Caki2 (cell line): ENCODE data around the gene STH. TPM values are rescaled to one million over a fixed set of nuclear protein-coding genes. Genes with fewer than 3 reads are reported as not detected.

Experiments used
- DNase-seq: peaks from one replicate; pipeline ENCODE4 v3.0.0-alpha.2; 2015; ENCODE audit warnings: low read depth
- in situ Hi-C: cut with HindIII; loops from 2 replicates; pipeline ENCODE4 v1.10.0; 2016; ENCODE audit warnings: low sequenced_read_pairs, low pct_unique_long_range_greater_than_20kb, mixed read lengths
- total RNA-seq: library from RNA; depleted of rRNA; stranded (reverse); fragments of >200 nt; shearing (Covaris generic); gene quantifications from 2 replicates; pipeline ENCODE4 v1.2.3, GENCODE V29; 2014; ENCODE audit warnings: low replicate concordance

STH gene
- total RNA-seq, 1 experiment from 2014 or later = 1.0 TPM

GRCh38 chr17:46031440-46031839, 32.4 kb downstream of the STH start:
- in situ Hi-C loops = no loop called here
- DNase-seq = no peak

DNA sequence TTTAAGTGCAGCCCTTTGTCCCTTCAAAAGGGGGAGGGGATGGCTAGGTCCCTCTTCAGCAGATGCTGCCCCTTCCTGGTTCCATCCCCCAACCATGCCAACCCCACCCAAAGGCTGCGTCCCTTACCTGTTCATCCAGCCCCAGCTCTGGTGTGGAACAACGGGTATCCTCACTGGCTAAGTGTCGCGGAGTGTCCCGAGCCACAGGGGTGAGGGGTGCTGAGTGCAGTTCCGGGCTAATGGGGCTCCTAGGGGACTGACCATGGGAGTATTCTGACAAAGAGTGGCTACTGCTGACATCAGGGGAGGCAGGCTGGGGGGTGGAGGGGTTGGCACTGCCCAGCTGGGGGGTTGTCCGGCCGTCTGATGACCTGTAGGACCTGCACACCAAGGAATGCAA, 32.9 kb downstream of the STH start:
- in situ Hi-C loops = no loop called here
- no peak for DNase-seq

GRCh38 chr17:46032909-46033308, 33.9 kb downstream of the STH start:
- no peak for DNase-seq
- in situ Hi-C loops = no loop called here

- in situ Hi-C loops = no loop called here
- DNase-seq = no peak
Observed at GRCh38 chr17:46033392-46033791, 34.3 kb downstream of the STH start.

DNA sequence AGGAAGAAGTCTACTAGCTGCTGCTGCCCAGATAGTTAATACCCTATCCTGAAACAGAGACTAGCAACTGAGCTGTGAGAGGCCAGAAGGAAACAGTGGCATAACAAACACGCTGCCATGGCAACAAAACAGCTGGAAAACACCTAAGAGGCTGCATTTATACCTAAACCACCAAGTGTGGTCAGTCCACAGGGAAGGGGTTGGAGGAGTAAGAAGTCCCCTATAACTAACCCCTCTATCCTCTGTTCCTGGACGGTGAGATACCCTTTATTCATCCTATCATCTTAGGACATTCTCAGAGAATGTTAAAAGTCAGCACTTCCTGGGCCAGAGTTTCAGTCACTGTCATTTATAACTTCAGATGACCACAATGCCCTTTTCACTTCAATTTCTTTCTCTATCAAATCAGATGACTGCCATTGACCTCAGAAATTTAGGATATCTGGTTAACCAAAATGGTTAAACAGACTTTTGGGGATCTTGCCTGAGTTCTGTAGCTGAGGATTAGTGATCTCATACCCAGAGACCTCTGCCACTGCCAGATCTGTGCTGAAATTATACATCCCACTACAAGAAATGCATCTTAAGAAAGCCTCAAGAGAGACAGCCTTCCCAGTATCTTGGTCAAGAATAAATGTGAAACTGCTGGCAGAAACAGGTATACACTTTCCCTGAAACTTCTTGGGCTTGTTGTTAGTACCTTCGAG, 36.2 kb downstream of the STH start:
- in situ Hi-C loops = no loop called here
- DNase-seq = peak; percentile 28

GRCh38 chr17:46036491-46036890, 37.4 kb downstream of the STH start:
- in situ Hi-C loops = no loop called here

DNA sequence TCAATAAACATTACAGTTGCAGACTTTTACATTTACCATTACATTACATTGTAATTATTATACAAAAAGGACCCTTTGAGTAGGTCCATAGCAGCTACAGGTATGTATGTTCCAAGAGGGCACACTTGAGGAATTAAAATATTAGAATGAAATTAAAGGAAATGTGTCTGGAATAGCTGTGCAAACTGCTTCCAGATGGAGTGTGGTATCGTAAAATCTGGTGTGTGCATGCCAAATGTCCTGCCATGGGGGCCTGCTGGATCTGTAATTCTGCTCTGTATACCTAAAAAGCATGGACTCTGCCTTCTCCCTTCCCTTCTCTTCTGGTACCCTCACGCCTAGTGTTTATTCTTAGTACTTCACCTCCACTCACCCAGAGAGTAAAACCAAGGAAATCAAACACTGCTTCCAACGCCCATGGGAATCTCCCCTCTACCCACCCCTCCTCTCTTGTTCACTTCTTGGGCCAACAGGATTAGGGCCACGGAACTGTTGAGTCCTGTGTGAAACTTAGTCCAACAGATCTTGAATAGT, 38.7 kb downstream of the STH start:
- in situ Hi-C loops = no loop called here
- DNase-seq = no peak

More at GRCh38 chr17:46036491-46036890, 37.4 kb downstream of the STH start:
- no peak for DNase-seq

- in situ Hi-C loops = no loop called here
Observed at GRCh38 chr17:46038414-46038813, 39.4 kb downstream of the STH start.

GRCh38 chr17:46038937-46039336, 39.9 kb downstream of the STH start:
- in situ Hi-C loops = no loop called here

More at GRCh38 chr17:46038414-46038813, 39.4 kb downstream of the STH start:
- DNase-seq = no peak

GRCh38 chr17:46039592-46040186, 40.6 kb downstream of the STH start:
- in situ Hi-C loops = no loop called here
- DNase-seq = no peak

More at GRCh38 chr17:46038937-46039336, 39.9 kb downstream of the STH start:
- no peak for DNase-seq

- DNase-seq = no peak
- in situ Hi-C loops = no loop called here
Observed at GRCh38 chr17:46042246-46042645, 43.2 kb downstream of the STH start.

- in situ Hi-C loops = no loop called here
- DNase-seq = no peak
Observed at GRCh38 chr17:46042925-46043324, 43.9 kb downstream of the STH start.

DNA sequence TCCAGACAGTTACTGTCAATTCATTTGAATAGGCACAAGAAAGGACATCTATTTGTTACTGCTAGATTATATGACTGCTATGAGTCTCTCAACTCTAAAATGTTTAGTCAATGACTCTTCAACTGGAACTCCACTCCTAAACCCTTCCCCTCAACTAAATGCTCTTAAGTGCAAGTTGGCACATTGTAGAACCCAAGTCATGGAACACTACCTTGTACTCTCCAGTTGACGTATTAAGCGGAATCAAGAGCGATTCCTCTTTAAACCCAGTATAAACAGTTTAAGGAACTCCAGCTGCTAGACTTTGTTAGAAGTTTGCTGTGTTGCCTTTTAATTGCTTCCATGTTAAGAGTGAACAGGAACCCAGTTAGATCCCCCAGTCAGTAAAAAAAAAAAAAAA, 44.6 kb downstream of the STH start:
- in situ Hi-C loops = no loop called here

GRCh38 chr17:46044286-46044928, 45.4 kb downstream of the STH start:
- in situ Hi-C loops = no loop called here
- DNase-seq = peak; percentile 85

More for the DNA sequence above, 44.6 kb downstream of the STH start:
- DNase-seq = no peak

DNA sequence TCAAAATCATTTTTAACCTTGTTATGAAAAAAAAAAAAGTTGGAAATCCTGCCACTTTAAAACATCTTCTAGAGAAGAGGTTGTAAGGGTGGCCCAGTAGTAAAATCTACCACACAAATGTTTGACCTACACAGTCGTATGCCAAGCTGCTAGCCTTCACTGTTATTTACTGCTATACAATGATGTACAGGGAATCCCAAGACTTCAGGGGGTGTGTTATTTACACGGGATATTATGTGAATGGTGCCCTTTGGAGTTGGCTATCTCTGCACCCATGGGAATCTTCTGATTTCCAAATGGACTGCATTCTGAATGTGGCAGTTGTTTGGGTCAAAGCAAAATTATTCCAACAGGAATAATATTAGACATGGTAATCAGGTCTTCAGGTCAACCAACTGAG, 45.9 kb downstream of the STH start:
- DNase-seq = no peak
- in situ Hi-C loops = no loop called here

DNA sequence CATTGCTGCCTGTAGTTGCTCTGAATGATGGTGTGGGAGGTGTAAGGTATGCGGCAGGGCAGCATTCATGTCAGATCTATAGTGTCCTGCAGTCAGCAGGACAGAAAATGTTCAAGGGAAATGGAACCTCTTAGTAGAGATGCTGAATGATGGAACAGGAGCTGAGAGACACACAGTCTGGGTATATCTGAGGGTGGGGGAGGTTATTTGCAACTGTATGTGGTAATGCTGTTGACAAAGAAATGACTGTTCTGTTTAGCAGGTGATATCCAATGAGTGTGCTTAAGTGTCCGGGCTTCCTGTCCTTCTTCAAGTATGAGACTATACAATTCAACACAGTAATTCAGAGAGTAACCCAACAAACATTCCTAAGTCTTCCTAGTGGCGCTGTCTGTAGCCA, 46.6 kb downstream of the STH start:
- DNase-seq = no peak

GRCh38 chr17:46046957-46047356, 47.9 kb downstream of the STH start:
- in situ Hi-C loops = no loop called here
- DNase-seq = no peak

More for the DNA sequence above, 46.6 kb downstream of the STH start:
- in situ Hi-C loops = no loop called here

DNA sequence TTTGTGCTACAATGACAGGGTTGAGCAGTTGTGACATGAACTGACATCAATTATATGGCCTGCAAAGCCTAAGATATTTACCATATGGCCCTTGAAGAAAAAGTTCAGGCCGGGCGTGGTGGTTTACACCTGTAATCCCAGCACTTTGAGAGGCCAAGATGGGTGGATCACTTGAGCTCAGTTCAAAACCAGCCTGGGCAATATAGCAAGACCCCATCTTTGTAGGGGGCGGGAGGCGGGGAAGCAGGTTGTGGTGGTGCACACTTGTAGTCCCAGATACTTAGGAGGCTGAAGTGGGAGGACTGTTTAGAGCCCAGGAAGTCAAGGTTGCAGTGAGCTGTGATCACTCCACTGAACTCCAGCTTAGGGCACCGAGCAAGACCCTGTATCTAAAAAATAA, 48.3 kb downstream of the STH start:
- in situ Hi-C loops = no loop called here
- DNase-seq = no peak

GRCh38 chr17:46047856-46048255, 48.8 kb downstream of the STH start:
- in situ Hi-C loops = no loop called here

More at GRCh38 chr17:46047856-46048255, 48.8 kb downstream of the STH start:
- no peak for DNase-seq
